HUES48 (cell line): ENCODE results near the gene GADD45B.

Experiments
- H3K27ac ChIP-seq: one replicate; pipeline ENCODE4 v1.7.0; 2013; ENCODE audit warnings: low read depth, low read length, inconsistent platforms
- H3K27me3 ChIP-seq: 2 replicates; pipeline ENCODE4 v1.6.1; 2013; ENCODE audit warnings: mild to moderate bottlenecking, low read length; ENCODE audit not compliant: control insufficient read depth, insufficient read depth
- H3K36me3 ChIP-seq: 2 replicates; pipeline ENCODE4 v1.6.1; 2013; ENCODE audit warnings: low read length; ENCODE audit not compliant: control insufficient read depth, insufficient read depth
- H3K4me1 ChIP-seq: 2 replicates; pipeline ENCODE4 v1.6.1; 2013; ENCODE audit warnings: mild to moderate bottlenecking, low read length; ENCODE audit not compliant: control insufficient read depth, insufficient read depth
- H3K4me3 ChIP-seq: 2 replicates; pipeline ENCODE4 v1.5.1; 2013; ENCODE audit warnings: mild to moderate bottlenecking, low read depth, low read length
- H3K9ac ChIP-seq: 2 replicates; pipeline ENCODE4 v1.6.1; 2013; ENCODE audit warnings: mild to moderate bottlenecking, low read depth, low read length, moderate library complexity
- H3K9me3 ChIP-seq: 2 replicates; pipeline ENCODE4 v1.6.1; 2013; ENCODE audit warnings: low read length; ENCODE audit not compliant: control insufficient read depth, insufficient read depth

Gene GADD45B

DNA sequence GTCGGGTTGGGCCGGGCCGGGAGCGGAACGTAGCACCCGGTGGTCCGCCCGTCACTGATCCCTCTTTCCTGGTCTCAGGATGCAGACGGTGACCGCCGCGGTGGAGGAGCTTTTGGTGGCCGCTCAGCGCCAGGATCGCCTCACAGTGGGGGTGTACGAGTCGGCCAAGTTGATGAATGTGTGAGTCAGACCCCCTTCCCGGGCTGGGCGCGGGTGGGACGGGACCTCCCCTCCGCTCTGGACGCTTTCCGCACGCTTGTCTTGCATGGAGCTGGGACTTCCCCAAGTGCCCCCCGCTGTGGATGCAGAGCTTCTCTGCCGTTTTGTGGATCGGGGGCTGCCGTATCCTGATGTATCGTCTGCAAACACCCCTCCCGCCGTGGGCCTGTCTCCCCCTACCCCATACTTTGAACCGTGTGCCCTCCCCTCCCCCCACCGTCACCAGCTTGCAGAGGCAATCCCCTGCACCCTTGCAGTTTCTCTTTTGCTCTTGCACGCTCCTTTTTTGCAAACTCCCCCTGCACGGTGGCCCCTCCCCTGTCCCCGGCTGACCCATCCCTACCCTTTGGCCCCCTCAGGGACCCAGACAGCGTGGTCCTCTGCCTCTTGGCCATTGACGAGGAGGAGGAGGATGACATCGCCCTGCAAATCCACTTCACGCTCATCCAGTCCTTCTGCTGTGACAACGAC is 669 bp downstream of the GADD45B start:
- H3K9ac ChIP-seq: peak overlapping the region; percentile 46
- H3K4me1 ChIP-seq: peaks cover 3% of the 10 kb centered on the region; the same call in 1 of the 2 replicates
- no peaks in the 10 kb centered on the region for H3K9me3 ChIP-seq
- H3K36me3 ChIP-seq: no peaks in the 10 kb centered on the region
- peak overlapping the region; percentile 92 for H3K27ac ChIP-seq
- H3K27me3 ChIP-seq: peaks cover 43% of the 10 kb centered on the region
- H3K4me3 ChIP-seq: peak overlapping the region; percentile 91

- Histone ChIP-seq H3K36me3 (no peaks in the 10 kb centered on the region), H3K9me3 (no peaks in the 10 kb centered on the region), H3K9ac (no peak overlapping the region; the same call in 1 of the 2 replicates), H3K27ac (no peak overlapping the region), H3K4me1 (peaks cover 3% of the 10 kb centered on the region; the same call in 1 of the 2 replicates), H3K4me3 (peak overlapping the region; percentile 91), H3K27me3 (peaks cover 43% of the 10 kb centered on the region)
Observed at GRCh38 chr19:2477141-2477710, 1.3 kb downstream of the GADD45B start.

- Histone ChIP-seq H3K4me3 (peak overlapping the region; percentile 70), H3K36me3 (no peaks in the 10 kb centered on the region), H3K4me1 (peaks cover 3% of the 10 kb centered on the region; the same call in 1 of the 2 replicates), H3K27ac (no peak overlapping the region), H3K9ac (no peak overlapping the region), H3K9me3 (no peaks in the 10 kb centered on the region), H3K27me3 (peaks cover 43% of the 10 kb centered on the region)
Observed at GRCh38 chr19:2477732-2478191, 1.8 kb downstream of the GADD45B start.

DNA sequence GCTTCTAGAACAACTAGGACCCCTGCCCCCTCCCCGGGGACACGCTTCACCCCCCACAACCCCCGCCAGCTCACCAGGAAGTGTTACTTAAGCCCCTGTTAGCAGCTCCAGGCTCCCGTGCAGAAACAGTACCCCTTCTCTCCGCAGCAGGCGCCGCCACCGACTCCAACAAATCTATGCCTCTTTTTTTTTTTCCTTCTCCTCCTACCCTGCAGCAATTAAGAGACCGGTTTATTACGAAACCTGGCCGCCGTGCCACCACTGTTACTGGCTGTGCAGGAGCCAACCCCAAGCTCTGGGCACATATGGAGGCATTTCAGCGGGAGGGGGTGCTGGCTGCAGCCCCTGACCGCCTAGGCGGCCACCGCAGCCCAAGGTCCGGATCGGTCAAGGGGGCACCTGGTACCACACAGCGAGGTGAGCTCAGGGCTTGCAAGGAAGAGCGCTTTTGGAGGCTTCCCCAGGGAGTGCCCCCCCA is 2.4 kb downstream of the GADD45B start:
- H3K9ac ChIP-seq: no peak overlapping the region

DNA sequence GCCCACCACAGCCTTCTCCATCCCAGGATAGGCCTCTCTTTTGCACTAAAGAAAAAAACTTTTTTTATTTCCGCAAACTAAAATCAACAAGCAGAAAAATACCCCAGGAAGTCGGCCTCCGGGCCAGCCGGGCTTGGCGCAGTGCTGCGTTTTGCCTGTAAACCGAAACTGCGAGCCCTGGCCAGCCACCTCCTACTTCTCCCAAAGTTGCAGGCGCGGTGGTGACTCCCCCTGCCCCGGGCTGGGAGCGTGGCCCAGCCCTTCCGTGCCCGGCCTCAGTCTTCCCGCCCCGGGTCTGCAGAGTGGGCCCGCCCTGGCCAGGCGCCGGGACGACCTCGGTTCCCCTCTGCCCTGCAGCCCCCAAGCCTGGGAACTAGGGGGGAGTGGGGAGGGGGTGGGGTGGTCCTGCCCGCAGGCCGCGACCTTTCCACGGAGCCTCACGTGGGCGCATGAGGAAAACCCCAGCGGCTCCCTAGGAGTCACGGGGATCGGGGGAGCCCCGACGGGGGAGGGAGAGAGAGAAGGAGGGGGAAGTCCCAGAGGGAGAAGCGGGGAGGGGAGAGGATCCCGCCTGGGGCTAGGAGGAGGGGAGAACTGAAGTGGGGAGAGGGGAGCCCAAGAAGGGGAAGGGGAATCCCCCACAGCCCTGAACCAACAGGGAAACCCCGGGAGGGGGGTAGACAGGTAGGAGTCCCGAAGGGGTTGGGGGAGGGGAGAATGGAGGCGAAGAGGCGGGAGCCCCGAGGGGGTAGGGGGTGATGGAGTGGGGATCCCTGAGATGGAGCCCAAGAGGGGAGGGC is 3.0 kb downstream of the GADD45B start:
- Histone ChIP-seq H3K4me1 (peaks cover 3% of the 10 kb centered on the region; the same call in 1 of the 2 replicates), H3K9me3 (no peaks in the 10 kb centered on the region), H3K27me3 (peaks cover 43% of the 10 kb centered on the region), H3K4me3 (peak overlapping the region; percentile 70), H3K27ac (peak overlapping the region; percentile 35), H3K9ac (no peak overlapping the region), H3K36me3 (no peaks in the 10 kb centered on the region)

More for the DNA sequence above, 2.4 kb downstream of the GADD45B start:
- no peaks in the 10 kb centered on the region for H3K36me3 ChIP-seq
- H3K27ac ChIP-seq: peak overlapping the region; percentile 35
- peaks cover 3% of the 10 kb centered on the region; the same call in 1 of the 2 replicates for H3K4me1 ChIP-seq
- peaks cover 43% of the 10 kb centered on the region for H3K27me3 ChIP-seq
- no peaks in the 10 kb centered on the region for H3K9me3 ChIP-seq
- peak overlapping the region; percentile 70 for H3K4me3 ChIP-seq

- Histone ChIP-seq H3K27ac (no peak overlapping the region), H3K4me3 (peak overlapping the region; percentile 70), H3K9me3 (no peaks in the 10 kb centered on the region), H3K4me1 (peaks cover 3% of the 10 kb centered on the region; the same call in 1 of the 2 replicates), H3K36me3 (no peaks in the 10 kb centered on the region), H3K27me3 (peaks cover 43% of the 10 kb centered on the region), H3K9ac (no peak overlapping the region)
Observed at GRCh38 chr19:2479556-2480194, 3.7 kb downstream of the GADD45B start.

DNA sequence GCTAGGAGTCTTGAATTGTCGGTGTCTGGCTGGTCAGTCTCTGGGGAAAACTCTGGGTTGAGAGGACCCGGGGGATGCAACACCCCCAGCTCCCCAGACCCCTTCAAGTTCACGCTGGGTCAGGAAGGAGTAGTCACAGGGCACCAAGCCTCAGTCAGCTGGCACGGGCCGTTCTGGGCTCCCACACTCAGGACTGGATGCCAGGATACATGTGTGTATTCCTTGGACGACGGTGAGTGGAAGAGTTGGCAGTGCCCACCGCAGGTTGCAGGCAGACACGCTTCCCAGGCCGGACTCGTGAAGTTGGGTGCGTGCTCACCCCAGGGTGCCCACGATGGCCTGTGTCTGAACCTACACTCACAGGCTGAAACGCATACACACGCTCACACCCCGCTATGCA is 5.5 kb downstream of the GADD45B start:
- H3K9ac ChIP-seq: no peak overlapping the region
- H3K27me3 ChIP-seq: peaks cover 33% of the 10 kb centered on the region
- no peak overlapping the region for H3K27ac ChIP-seq
- H3K9me3 ChIP-seq: no peaks in the 10 kb centered on the region
- H3K4me1 ChIP-seq: peaks cover 3% of the 10 kb centered on the region; the same call in 1 of the 2 replicates
- no peaks in the 10 kb centered on the region for H3K36me3 ChIP-seq
- H3K4me3 ChIP-seq: no peak overlapping the region

DNA sequence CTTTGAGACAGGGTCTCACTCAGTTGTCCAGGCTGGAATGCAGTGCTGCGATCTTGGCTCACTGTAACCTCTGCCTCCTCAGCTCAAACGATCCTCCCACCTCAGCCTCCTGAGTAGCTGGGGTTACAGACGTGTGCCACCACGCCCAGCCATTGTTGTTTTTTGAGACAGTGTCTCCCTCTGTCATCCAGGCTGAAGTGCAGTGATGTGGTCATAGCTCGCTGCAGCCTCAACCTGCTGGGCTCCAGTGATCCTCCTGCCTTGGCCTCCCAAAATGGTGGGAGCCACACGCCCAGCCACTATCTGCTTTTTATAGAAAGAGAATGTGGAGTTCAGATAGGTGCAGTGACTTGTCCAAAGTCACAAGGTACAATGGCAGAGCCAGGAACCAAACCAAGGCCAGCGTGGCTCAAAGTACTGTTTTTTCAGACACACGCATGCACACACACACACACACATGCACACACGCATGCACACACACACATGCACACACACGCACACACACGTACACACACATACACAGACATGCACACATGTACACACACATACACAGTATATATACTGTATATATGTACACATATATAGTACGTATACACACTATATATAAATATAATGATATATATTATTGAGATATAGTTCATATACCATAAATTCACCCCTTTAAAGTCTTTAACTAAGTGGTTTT is 6.6 kb downstream of the GADD45B start:
- H3K9ac ChIP-seq: no peak overlapping the region
- H3K27me3 ChIP-seq: peaks cover 27% of the 10 kb centered on the region
- H3K27ac ChIP-seq: no peak overlapping the region
- H3K9me3 ChIP-seq: no peaks in the 10 kb centered on the region
- H3K4me3 ChIP-seq: no peak overlapping the region
- H3K36me3 ChIP-seq: no peaks in the 10 kb centered on the region
- peaks cover 3% of the 10 kb centered on the region; the same call in 1 of the 2 replicates for H3K4me1 ChIP-seq

GRCh38 chr19:2483084-2483483 is 7.2 kb downstream of the GADD45B start:
- Histone ChIP-seq H3K4me3 (no peak overlapping the region), H3K9ac (no peak overlapping the region), H3K27ac (no peak overlapping the region), H3K27me3 (peaks cover 27% of the 10 kb centered on the region), H3K9me3 (no peaks in the 10 kb centered on the region), H3K36me3 (no peaks in the 10 kb centered on the region), H3K4me1 (0 out of 2 replicates have a peak, but pooled peaks cover 3% of the 10 kb centered on the region)
